SH-SY5Y (cell line): ENCODE data around the gene MYCL.

Experiments
- GATA2 ChIP-seq: IDR thresholded peaks from 2 replicates; pipeline ENCODE4 v1.6.1; 2011; ENCODE audit warnings: mild to moderate bottlenecking, low read depth, low read length
- GATA3 ChIP-seq: IDR thresholded peaks from 2 replicates; pipeline ENCODE4 v1.6.1; 2011; ENCODE audit warnings: low read depth, mild to moderate bottlenecking, low read length, moderate library complexity

MYCL gene

DNA sequence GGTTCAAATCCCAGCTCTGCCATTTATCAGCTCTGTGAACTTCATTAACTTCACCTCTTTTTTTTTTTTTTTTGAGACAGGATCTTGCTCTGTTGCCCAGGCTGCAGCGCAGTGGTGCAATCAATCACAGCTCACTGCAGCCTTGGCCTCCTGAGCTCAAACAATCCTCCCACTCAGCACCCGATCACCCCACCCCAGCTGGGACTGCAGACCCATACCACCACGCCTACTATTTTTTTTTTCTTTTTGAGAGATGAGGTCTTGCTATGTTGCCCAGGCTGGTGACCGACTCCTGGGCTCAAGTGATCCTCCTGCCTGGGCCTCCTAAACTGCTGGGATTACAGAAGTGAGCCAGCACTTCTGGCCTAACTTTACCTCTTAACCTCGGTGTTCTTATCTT lies 16.2 kb downstream of the MYCL start:
- TF ChIP-seq GATA2 (no peak), GATA3 (no peak)

DNA sequence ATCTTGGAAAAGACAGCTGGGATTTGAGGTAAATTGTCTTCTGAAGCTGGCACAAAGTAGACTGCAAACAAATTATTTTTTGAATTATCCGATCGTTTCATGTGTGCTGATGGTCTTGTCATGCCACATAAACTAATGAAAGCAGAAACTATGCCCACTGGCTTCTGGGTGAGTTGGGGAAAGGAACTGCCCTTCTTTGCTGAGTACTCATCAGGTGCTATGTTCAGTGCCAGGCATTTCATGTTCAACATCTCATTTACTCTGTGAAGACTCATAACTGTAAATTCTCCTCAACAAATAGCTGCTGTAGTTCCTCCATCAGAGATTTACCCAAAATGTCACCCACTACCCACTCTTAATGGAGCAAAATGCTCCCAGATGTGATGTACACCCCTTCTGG lies 19.6 kb downstream of the MYCL start:
- no peak for TF ChIP-seq GATA3
- TF ChIP-seq GATA2, result no peak

DNA sequence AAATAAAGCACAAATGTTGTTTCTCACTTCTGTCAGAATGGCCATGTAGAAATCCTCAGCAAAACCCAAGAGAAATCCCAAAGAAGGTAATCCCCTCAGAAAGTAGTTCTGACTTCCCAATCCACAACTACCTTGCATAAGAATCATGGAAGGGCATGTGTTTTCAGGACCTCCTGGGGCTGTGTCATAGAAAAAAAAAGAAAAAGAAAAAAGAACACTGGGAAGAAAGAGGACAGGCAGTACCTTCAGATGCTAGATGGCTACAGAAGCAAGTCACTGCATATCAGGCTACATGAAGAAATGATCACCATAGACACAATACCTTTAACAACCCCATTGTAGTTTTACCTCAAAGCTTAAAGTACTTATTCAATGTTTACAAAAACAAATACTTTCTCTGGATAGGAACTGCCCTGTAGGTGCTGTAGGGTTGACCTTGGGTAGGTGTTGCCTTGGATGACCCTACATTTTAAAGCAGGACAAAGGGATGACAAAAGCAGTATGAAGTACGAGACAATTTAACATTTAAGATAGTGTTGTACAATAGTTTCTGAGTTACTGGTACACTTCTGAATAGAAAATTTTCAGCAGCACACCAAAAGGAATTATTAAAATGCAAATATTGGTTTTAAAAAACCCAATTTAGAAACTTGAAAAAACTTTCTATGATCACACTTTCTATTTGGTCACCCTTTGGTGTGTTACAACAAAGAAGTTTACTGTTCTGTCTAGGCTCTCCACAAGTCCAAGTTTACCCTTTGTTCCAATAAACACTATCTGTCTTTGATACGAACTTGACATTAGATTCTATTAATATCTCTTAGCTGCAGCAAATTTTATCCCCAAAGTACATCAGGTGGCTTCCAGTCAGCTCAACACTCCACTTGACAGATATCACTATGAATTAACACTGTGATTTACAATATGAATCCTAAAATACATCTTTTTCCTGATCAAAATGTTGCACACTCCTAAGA lies 23.4 kb downstream of the MYCL start:
- TF ChIP-seq GATA3 (no peak), GATA2 (no peak)

DNA sequence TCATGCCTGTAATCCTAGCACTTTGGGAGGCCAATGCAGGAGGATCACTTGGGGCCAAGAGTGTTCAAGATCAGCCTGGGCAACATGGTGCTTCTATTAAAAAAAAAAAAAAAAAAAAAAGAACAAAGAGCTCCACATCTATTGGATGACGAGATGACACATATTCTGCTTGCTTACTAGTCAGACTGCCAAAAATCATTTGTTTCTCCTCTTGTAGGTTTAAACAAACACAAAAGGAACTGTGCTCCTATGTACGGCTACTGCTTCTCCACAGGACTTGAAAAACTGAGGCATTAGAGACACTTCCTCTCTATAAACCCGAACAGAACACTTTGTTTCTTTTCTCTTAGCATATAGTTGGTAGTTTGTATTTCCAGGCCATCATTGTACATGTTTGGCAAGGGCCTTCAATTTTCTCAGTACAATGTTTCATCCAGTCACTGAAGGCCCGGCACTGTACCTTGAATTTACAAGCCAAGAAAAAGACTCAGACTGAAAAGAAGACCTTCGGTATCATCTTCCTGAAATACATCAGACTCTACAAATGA lies 24.4 kb downstream of the MYCL start:
- TF ChIP-seq GATA2, result no peak
- no peak for TF ChIP-seq GATA3

DNA sequence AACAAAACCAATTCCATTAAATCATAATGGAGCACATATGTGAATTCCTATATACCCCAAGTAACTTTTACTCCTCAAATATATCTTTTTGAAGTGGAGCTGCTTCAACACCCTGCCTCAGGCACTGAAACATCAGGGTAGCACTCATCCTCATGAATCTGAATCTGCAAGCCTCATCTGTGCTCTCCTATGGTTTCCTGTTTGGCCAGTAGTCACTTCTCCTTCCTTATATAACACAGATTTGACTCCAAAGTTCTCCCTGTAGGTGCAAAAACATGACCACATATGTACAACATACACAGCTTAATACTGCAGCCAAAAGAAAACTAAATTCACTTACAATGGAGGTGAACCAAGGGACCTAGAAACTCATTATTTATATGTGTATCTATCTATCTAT lies 25.6 kb downstream of the MYCL start:
- TF ChIP-seq GATA2 (no peak), GATA3 (no peak)

DNA sequence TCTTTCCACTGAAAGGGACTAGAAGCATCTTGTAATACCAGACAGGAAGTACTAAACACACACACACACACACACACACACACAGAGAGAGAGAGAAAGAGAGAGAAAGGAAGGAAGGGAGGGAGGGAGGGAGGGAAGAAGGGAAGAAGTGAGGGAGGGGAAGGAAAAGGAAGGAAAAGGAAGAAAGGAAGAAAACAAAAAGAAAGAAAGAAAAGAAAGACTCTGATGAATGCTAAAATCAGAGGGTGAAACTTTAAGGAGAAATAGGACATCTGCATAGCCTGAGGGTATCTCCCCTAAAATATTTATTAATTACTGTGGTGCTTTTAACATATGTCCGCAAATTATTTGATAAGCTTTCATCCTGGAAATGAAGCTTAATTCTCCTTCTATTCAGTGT lies 29.0 kb downstream of the MYCL start:
- TF ChIP-seq GATA2, result no peak
- no peak for TF ChIP-seq GATA3

DNA sequence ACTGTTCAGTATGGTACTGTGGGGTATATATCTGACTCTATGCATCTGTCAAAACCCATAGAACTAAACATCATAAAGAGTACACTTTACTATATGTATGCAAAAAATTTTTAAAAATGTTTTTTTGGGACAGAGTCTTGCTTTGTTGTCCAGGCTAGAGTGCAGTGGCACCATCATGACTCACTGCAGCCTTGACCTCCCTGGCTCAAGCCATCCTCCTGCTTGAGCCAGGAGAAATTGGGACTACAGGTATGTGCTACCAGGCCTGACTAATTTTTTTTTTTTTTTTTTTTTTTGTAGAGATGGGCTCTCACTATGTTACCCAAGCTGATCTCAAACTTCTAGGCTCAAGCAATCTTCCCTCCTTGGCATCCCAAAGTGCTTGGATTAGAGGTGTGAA lies 29.9 kb downstream of the MYCL start:
- TF ChIP-seq GATA2 (no peak), GATA3 (no peak)

DNA sequence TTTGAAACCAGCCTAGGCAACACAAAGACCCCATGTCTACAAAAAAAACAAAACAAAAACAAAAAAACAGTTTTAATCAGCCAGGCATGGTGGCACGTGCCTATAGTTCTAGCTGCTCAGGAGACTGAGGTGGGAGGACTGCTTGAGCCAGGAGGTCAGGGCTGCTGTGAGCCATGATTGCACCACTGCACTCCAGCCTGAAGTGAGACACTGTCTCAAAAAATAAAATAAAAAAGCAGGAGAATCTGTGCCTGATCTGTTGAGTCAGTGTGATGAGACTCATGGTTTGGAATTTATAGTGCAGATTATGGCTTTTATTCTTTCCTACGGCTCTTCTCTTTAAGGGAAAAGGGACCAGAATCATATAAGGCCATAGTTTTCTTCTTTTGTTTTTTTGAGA lies 35.0 kb downstream of the MYCL start:
- TF ChIP-seq GATA2 (no peak), GATA3 (no peak)

DNA sequence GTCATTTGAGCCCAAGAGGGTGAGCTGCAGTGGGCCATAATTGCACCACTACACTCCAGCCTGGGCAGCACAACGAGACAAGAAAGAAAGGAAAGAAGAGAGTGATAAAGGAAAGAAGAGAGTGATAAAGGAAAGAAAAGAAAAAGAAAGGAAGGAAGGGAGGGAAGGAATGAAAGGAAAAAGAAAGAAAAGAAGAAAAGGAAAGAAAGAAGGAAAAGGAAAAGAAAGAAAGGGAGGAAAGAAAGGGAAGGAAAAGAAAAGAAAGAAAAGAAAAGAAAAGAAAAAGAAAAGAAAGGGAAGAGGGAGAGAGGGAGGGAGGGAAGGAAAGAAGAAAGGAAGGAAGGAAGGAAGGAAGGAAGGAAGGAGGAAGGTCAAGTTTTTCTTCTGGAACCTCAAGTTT lies 36.0 kb downstream of the MYCL start:
- TF ChIP-seq GATA2, result no peak
- no peak for TF ChIP-seq GATA3

DNA sequence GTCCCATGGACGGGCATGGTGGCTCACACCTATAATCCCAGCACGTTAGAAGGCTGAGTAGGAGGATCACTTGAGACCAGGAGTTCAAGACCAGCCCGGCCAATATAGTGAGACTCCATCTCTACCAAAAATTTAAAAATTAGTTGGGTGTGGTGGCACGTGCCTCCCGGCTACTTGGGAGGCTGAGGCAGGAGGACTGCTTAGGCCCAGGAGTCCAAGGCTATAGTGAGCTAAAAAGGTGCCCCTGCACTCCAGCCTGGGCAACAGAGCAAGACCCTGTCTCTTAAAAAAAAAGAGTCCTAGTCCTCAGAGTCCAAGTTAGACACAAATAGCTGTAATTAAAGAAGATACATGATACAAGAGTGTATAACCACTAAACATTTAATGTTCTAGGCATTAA lies 38.5 kb downstream of the MYCL start:
- no peak for TF ChIP-seq GATA2
- TF ChIP-seq GATA3, result no peak

DNA sequence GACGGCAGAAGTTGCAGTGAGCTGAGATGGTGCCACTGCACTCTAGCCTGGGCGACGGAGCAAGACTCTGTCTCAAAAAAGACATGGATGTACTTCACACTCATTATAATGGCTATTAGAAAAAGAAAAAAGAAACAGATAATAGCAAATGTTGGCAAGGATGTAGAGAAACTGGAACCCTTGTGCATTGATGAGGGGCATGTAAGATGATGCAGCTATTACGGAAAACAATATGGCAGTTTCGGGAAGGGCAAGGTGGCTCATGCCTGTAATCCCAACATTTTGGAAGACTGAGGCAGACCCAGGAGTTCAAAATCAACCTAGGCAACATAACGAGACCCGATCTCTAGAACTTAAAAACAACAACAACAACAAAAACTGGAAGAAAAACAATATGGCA lies 40.7 kb downstream of the MYCL start:
- TF ChIP-seq GATA2 (no peak), GATA3 (no peak)

DNA sequence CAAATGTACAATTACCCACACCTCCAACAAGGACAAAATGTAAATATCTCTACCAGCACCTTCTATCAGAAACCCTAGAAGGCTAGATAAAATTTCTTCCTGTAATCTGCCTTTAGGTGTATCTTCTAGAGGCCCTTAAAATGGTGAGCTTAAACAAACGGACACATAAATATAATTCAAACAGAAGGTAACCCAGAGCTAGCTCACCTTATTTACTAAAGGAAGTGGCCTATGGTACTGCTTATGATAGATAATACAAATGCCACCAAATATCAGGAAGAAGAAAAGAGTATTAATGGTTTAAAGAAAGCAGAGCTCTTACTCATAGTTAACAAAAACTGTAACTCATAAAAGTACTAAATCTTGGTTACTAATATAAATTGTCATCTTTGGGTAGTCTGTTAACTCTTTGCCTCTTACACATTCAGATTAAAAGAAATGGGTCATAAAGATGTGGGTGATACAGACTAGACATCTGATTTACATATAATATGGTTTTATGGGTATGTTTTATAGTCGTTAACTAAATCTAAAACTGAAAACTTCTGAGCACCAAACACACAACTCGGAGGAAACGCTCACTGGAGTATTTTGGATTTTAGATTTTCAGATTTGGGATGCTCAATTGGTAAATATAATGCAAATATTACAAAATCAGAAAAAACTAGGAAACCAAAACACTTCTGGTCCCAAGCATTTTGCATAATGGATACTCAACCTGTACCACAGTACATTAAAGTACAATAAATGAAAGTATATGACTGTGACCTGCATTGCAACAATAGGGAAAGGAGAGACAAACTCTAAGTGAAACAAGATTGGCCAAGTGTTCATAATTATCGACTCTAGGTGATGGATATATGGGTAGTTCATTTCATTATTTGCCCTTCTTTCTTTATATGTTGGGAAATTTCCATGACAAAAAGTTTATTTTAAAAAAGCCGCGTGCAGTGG lies 41.6 kb downstream of the MYCL start:
- TF ChIP-seq GATA2 (no peak), GATA3 (no peak)

DNA sequence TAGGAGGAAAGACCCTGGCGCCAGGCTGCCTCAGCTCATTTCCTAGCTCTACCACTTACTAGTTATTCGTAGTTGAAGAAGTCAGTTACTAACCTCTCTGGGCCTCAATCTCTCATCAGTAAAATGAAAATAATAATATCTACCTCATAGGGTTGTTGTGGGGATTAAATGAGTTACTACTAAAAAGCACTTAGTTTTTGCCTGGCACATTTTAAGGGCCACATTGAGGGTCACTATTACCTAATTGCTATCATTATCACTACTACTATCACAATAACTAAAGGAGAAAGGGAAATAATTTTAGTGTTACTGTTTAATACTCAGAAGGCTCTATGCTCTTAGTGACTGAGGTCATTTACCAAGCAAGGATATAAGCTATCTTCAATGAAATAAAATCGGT lies 43.4 kb downstream of the MYCL start:
- TF ChIP-seq GATA3, result no peak
- TF ChIP-seq GATA2, result no peak

DNA sequence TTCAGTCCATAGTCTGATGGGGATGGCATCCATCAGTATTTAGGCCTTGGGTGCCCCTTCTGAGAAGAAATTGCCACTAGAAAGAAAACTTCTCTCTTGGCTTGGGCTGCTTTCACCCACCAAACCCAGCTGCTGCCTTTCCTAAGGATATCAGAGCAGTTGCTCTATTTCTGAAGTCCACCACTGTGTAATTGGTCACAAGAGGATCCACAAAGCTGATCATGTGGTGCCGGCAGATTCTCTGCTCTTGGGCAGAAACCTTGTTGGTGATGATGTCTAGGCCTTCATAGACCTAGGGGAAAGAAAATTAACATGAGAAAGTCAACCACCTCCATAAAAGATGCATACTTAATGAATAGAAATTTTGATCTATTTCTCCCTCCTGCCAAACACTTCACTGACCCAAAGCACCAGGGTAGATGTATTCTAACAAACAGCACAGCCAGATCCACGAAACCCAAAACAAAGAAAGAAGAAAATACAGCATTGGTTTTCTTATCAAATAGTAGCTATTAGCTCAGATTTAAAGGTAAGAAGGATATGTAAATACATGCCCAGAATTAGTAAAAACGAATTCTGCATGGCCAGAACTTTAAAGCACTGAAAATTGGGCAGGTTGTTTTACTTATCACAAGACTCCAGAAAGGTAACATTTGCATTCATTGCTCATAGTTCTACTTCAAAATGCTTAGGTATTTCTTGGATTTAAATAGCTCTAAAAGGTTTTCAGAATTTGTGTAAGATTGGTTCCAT lies 44.4 kb downstream of the MYCL start:
- TF ChIP-seq GATA2 (no peak), GATA3 (no peak)

DNA sequence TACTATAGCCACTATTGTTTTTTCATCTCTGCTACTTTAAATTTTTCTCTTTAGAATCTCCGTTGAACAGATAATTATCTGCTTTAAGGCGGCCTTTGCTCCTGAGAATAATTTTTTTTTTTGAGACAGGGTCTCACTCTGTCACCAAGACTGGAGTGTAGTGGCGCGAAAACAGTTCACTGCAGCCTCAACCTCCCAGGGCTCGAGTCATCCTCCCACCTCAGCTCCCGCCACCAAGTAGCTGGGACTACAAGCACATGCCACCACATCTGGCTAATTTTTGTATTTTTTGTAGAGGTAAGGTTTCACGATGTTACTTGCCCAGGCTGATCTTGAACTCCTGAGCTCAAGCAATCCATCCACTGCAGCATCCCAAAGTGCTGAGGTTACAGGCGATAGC lies 47.0 kb downstream of the MYCL start:
- no peak for TF ChIP-seq GATA2
- TF ChIP-seq GATA3, result no peak
